Astrocyte (in vitro differentiated cells and primary cell): ENCODE measurements around the gene LZTFL1. TPM values are rescaled to one million over a fixed set of nuclear protein-coding genes. Genes with fewer than 3 reads are reported as not detected.

ENCODE experiments used
- DNase-seq: peaks from one replicate; pipeline ENCODE4 v3.0.0-alpha.2; 2010; ENCODE audit warnings: low read depth
- FAIRE-seq: peaks from 2 replicates; lab custom pipeline; 2011; peaks lifted over from hg19 to GRCh38; lab: Jason Lieb, UNC
- H2AFZ ChIP-seq: 2 replicates; pipeline ENCODE4 v1.6.0; 2012; ENCODE audit warnings: low read depth, low read length, inconsistent platforms
- H3K27ac ChIP-seq: 2 replicates; pipeline ENCODE4 v1.5.1; 2011; ENCODE audit warnings: low read depth, low read length, inconsistent platforms
- H3K27me3 ChIP-seq: 2 replicates; pipeline ENCODE4 v1.6.0; 2011; ENCODE audit warnings: low read length, inconsistent platforms; ENCODE audit not compliant: insufficient read depth
- H3K36me3 ChIP-seq: 2 replicates; pipeline ENCODE4 v1.5.1; 2011; ENCODE audit warnings: low read length, inconsistent platforms; ENCODE audit not compliant: insufficient read depth
- H3K4me1 ChIP-seq: 2 replicates; pipeline ENCODE4 v1.5.1; 2011; ENCODE audit warnings: low read length, inconsistent platforms; ENCODE audit not compliant: insufficient read depth
- H3K4me2 ChIP-seq: 2 replicates; pipeline ENCODE4 v1.6.0; 2012; ENCODE audit warnings: low read length, inconsistent platforms
- H3K4me3 ChIP-seq: 2 replicates; pipeline ENCODE4 v1.5.1; 2011; ENCODE audit warnings: low read depth, mild to moderate bottlenecking, low read length, inconsistent platforms; ENCODE audit not compliant: insufficient read depth
- H3K79me2 ChIP-seq: 2 replicates; pipeline ENCODE4 v1.6.0; 2012; ENCODE audit warnings: mild to moderate bottlenecking, low read length, inconsistent platforms; ENCODE audit not compliant: insufficient read depth
- H3K9ac ChIP-seq: 2 replicates; pipeline ENCODE4 v1.6.0; 2012; ENCODE audit warnings: mild to moderate bottlenecking, low read length, inconsistent platforms
- H3K9me3 ChIP-seq: 2 replicates; pipeline ENCODE4 v1.5.1; 2012; ENCODE audit warnings: low read depth, mild to moderate bottlenecking, low read length, inconsistent platforms; ENCODE audit not compliant: insufficient read depth
- H4K20me1 ChIP-seq: 2 replicates; pipeline ENCODE4 v1.6.0; 2012; ENCODE audit warnings: low read length, inconsistent platforms; ENCODE audit not compliant: insufficient read depth
- H3K27ac Mint-ChIP-seq: one replicate; pipeline ENCODE4 v1.8.0; 2021; ENCODE audit warnings: mild to moderate bottlenecking, mixed read lengths; ENCODE audit not compliant: unreplicated experiment
- H3K27me3 Mint-ChIP-seq: one replicate; pipeline ENCODE4 v1.8.0; 2021; ENCODE audit warnings: low read depth, mixed read lengths; ENCODE audit not compliant: unreplicated experiment
- H3K36me3 Mint-ChIP-seq: one replicate; pipeline ENCODE4 v1.8.0; 2021; ENCODE audit warnings: low read depth, mixed read lengths; ENCODE audit not compliant: unreplicated experiment
- H3K4me1 Mint-ChIP-seq: one replicate; pipeline ENCODE4 v1.8.0; 2021; ENCODE audit warnings: low read depth, mixed read lengths; ENCODE audit not compliant: unreplicated experiment
- H3K4me3 Mint-ChIP-seq: one replicate; pipeline ENCODE4 v1.8.0; 2021; ENCODE audit warnings: mild to moderate bottlenecking, moderate library complexity, mixed read lengths; ENCODE audit not compliant: unreplicated experiment
- H3K9me3 Mint-ChIP-seq: one replicate; pipeline ENCODE4 v1.8.0; 2021; ENCODE audit warnings: mild to moderate bottlenecking, mixed read lengths; ENCODE audit not compliant: unreplicated experiment
- CTCF ChIP-seq: IDR thresholded peaks from 2 replicates; pipeline ENCODE4 v1.5.1; 2011; ENCODE audit warnings: low read depth, mild to moderate bottlenecking, inconsistent platforms, low read length, moderate library complexity; ENCODE audit not compliant: insufficient read depth
- EZH2 ChIP-seq: IDR thresholded peaks from 2 replicates; pipeline ENCODE4 v1.6.1; 2012; ENCODE audit warnings: mild to moderate bottlenecking, low read length, inconsistent platforms; ENCODE audit not compliant: insufficient read depth
- total RNA-seq: library from RNA; stranded (reverse); gene quantifications from 2 replicates; pipeline ENCODE4 v1.2.1, GENCODE V29; 2021

The LZTFL1 gene
- total RNA-seq, 1 donor from 2014 or later: 20.6 TPM

DNA sequence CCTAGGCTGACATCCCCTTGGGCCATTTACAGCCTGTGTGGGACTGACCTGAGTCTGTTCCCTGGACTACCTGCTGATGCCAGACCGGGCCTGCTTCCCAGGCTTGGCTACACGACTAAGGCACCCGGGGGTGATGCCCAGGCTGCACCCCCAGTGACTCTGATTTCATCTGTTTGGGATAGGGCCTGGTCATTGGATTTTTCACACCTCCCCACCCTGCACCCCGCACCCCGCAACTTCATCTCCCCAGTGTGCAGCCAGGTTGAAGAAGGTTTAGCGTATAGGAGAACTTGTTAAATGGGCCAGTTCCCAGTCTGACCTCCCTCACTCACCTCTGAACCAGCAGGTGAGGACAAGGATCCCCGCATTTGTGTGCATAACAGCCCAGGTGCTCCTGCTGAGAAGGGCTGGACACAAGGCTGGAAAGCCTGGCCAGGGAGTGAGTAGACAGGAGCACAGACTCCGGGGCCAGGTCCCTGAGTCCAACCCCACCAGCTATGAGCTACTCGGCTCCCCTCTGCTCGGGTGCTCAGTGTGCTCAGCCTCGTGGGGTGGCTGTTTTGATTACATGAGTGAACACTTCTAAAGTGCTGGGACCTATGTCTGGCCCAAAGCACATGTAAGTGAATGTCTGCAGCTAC, 64.1 kb downstream of the LZTFL1 start:
- Histone ChIP-seq H3K9ac (no peak overlapping the region), H3K4me3 (no peak overlapping the region), H3K36me3 (no peaks in the 10 kb centered on the region), H3K79me2 (no peaks in the 10 kb centered on the region), H3K27ac (no peak overlapping the region), H2AFZ (no peak overlapping the region), H3K4me1 (no peaks in the 10 kb centered on the region), H3K9me3 (no peaks in the 10 kb centered on the region), H3K4me2 (no peak overlapping the region), H3K27me3 (peaks cover 13% of the 10 kb centered on the region), H4K20me1 (no peaks in the 10 kb centered on the region)
- FAIRE-seq (no peak), DNase-seq (no peak)
- Mint-ChIP-seq H3K36me3 (no peaks in the 10 kb centered on the region), H3K4me1 (no peaks in the 10 kb centered on the region), H3K27me3 (peaks cover 49% of the 10 kb centered on the region), H3K27ac (no peak overlapping the region), H3K4me3 (no peak overlapping the region), H3K9me3 (no peaks in the 10 kb centered on the region)
- TF ChIP-seq EZH2 (no peak), CTCF (no peak)

GRCh38 chr3:45777111-45777745, 64.7 kb downstream of the LZTFL1 start:
- H3K9me3 Mint-ChIP-seq: no peaks in the 10 kb centered on the region
- no peak overlapping the region for H3K9ac ChIP-seq
- no peaks in the 10 kb centered on the region for H3K9me3 ChIP-seq
- peaks cover 17% of the 10 kb centered on the region for H3K27me3 ChIP-seq
- no peak overlapping the region for H3K4me2 ChIP-seq
- no peaks in the 10 kb centered on the region for H3K79me2 ChIP-seq
- H3K4me1 ChIP-seq: no peaks in the 10 kb centered on the region
- no peak overlapping the region for H3K27ac Mint-ChIP-seq
- no peak for TF ChIP-seq EZH2
- TF ChIP-seq CTCF: no peak
- H3K4me1 Mint-ChIP-seq: no peaks in the 10 kb centered on the region
- H2AFZ ChIP-seq: no peak overlapping the region
- no peaks in the 10 kb centered on the region for H4K20me1 ChIP-seq
- no peak for FAIRE-seq
- H3K27ac ChIP-seq: no peak overlapping the region
- H3K4me3 Mint-ChIP-seq: no peak overlapping the region
- H3K27me3 Mint-ChIP-seq: peaks cover 52% of the 10 kb centered on the region
- no peaks in the 10 kb centered on the region for H3K36me3 ChIP-seq
- H3K36me3 Mint-ChIP-seq: no peaks in the 10 kb centered on the region
- H3K4me3 ChIP-seq: no peak overlapping the region
- DNase-seq: no peak

DNA sequence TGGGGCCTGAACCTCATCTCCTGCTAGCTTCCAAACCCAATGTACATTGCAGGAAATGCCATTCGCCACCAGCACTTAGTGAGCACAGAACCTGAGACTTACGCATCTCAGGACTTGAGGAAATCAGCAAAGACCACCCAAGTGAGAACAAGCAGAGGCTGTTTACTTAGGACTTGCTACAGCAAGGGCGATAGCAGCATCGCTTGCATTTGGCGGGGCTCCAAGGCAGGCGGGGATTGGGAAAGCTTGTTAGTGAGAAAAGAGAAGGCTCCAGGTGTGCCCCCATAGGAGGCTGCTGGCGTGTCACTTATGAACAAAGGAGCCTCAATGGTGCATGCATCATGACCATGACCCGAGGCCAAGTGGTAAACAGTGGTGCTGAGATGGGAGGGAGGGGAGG, 65.3 kb downstream of the LZTFL1 start:
- Histone ChIP-seq H2AFZ (no peak overlapping the region), H3K4me1 (no peaks in the 10 kb centered on the region), H3K4me2 (no peak overlapping the region), H3K27ac (no peak overlapping the region), H3K9ac (no peak overlapping the region), H3K36me3 (no peaks in the 10 kb centered on the region), H4K20me1 (no peaks in the 10 kb centered on the region), H3K9me3 (no peaks in the 10 kb centered on the region), H3K27me3 (peaks cover 22% of the 10 kb centered on the region), H3K79me2 (no peaks in the 10 kb centered on the region), H3K4me3 (no peak overlapping the region)
- H3K9me3 Mint-ChIP-seq: no peaks in the 10 kb centered on the region
- H3K4me1 Mint-ChIP-seq: no peaks in the 10 kb centered on the region
- peaks cover 56% of the 10 kb centered on the region for H3K27me3 Mint-ChIP-seq
- no peak overlapping the region for H3K27ac Mint-ChIP-seq
- TF ChIP-seq EZH2 (no peak), CTCF (no peak)
- FAIRE-seq (no peak), DNase-seq (no peak)
- peaks cover 1% of the 10 kb centered on the region for H3K36me3 Mint-ChIP-seq
- H3K4me3 Mint-ChIP-seq: no peak overlapping the region
